Neural cell (in vitro differentiated cells): ENCODE data around the gene IFNK. TPM values are rescaled to one million over a fixed set of nuclear protein-coding genes. Genes with fewer than 3 reads are reported as not detected.

Experiments
- H2AFZ ChIP-seq: fragments of 200-600, 300-800 bp; sonication (generic), shearing (Covaris generic); 2 replicates; pipeline ENCODE4 v1.6.0; 2014; ENCODE audit warnings: low read depth, mild to moderate bottlenecking, antibody characterized with exemption, low read length, moderate library complexity
- H3F3A ChIP-seq: fragments of 200-600 bp; shearing (Covaris generic); 2 replicates; pipeline ENCODE4 v1.6.1; 2016; ENCODE audit warnings: mild to moderate bottlenecking, moderate library complexity, mixed read lengths, antibody characterized with exemption, low read length; ENCODE audit not compliant: insufficient read depth, poor library complexity, severe bottlenecking
- H3K27ac ChIP-seq: fragments of 200-600, 300-800 bp; sonication (generic), shearing (Covaris generic); 2 replicates; pipeline ENCODE4 v1.5.1; 2014; ENCODE audit warnings: mild to moderate bottlenecking, low read length, moderate library complexity
- H3K27me3 ChIP-seq: fragments of 300-800, 200-600 bp; sonication (generic), shearing (Covaris generic); 2 replicates; pipeline ENCODE4 v1.6.0; 2014; ENCODE audit warnings: mild to moderate bottlenecking, low read depth, low read length, moderate library complexity; ENCODE audit not compliant: insufficient read depth
- H3K36me3 ChIP-seq: fragments of 300-800, 200-600 bp; sonication (generic), shearing (Covaris generic); 2 replicates; pipeline ENCODE4 v1.5.1; 2014; ENCODE audit warnings: mild to moderate bottlenecking, antibody characterized with exemption, low read length, moderate library complexity; ENCODE audit not compliant: insufficient read depth
- H3K4me2 ChIP-seq: fragments of 300-800, 200-600 bp; sonication (generic), shearing (Covaris generic); 2 replicates; pipeline ENCODE4 v1.6.0; 2014; ENCODE audit warnings: mild to moderate bottlenecking, low read length
- H3K4me3 ChIP-seq: fragments of 300-800, 200-600 bp; sonication (generic), shearing (Covaris generic); 2 replicates; pipeline ENCODE4 v1.5.1; 2014; ENCODE audit warnings: mild to moderate bottlenecking, low read length, moderate library complexity
- H3K79me2 ChIP-seq: fragments of 200-600 bp; shearing (Covaris generic); replicated peaks from 2 replicates; pipeline ENCODE4 v1.6.0; 2014; ENCODE audit warnings: mild to moderate bottlenecking, low read length, moderate library complexity; ENCODE audit not compliant: insufficient read depth
- H3K9ac ChIP-seq: fragments of 300-800, 200-600 bp; sonication (generic), shearing (Covaris generic); 2 replicates; pipeline ENCODE4 v1.6.1; 2016; ENCODE audit warnings: mild to moderate bottlenecking, low read length, mixed read lengths
- H3K9me2 ChIP-seq: fragments of 200-600 bp; shearing (Covaris generic); 2 replicates; pipeline ENCODE4 v1.6.1; 2016; ENCODE audit warnings: mild to moderate bottlenecking, low read length, mixed read lengths; ENCODE audit not compliant: insufficient read depth
- H3K9me3 ChIP-seq: fragments of 200-600, 300-800 bp; sonication (generic), shearing (Covaris generic); 2 replicates; pipeline ENCODE4 v1.6.1; 2016; ENCODE audit warnings: mild to moderate bottlenecking, mixed run types, low read length, moderate library complexity, mixed read lengths
- H4K20me1 ChIP-seq: fragments of 200-600 bp; shearing (Covaris generic); 2 replicates; pipeline ENCODE4 v1.6.1; 2016; ENCODE audit warnings: mild to moderate bottlenecking, mixed run types; ENCODE audit not compliant: insufficient read depth
- CTCF ChIP-seq: fragments of 450-650 bp; IDR thresholded peaks from 2 replicates; pipeline ENCODE4 v1.5.1; 2014; ENCODE audit warnings: antibody characterized with exemption, mild to moderate bottlenecking, moderate library complexity; ENCODE audit not compliant: poor library complexity, severe bottlenecking
- EP300 ChIP-seq: fragments of 450-650 bp; conservative IDR thresholded peaks from 2 replicates; pipeline ENCODE4 v1.6.1; 2014; ENCODE audit warnings: antibody characterized with exemption, mild to moderate bottlenecking, moderate library complexity; ENCODE audit not compliant: poor library complexity, severe bottlenecking
- EZH2 ChIP-seq: fragments of 200-600, 300-800 bp; shearing (Covaris generic), sonication (generic); IDR thresholded peaks from 2 replicates; pipeline ENCODE4 v1.6.1; 2014; ENCODE audit warnings: antibody characterized with exemption, low read length, borderline replicate concordance, mild to moderate bottlenecking; ENCODE audit not compliant: insufficient read depth, poor library complexity, severe bottlenecking
- MXI1 ChIP-seq: fragments of 450-650 bp; conservative IDR thresholded peaks from 2 replicates; pipeline ENCODE4 v1.6.1; 2014; ENCODE audit warnings: antibody characterized with exemption, mild to moderate bottlenecking; ENCODE audit not compliant: poor library complexity, severe bottlenecking
- POLR2AphosphoS5 ChIP-seq: IDR thresholded peaks from 2 replicates; pipeline ENCODE4 v1.6.1; 2012
- RAD21 ChIP-seq: fragments of 450-650 bp; conservative IDR thresholded peaks from 2 replicates; pipeline ENCODE4 v1.6.1; 2014; ENCODE audit warnings: antibody characterized with exemption, mild to moderate bottlenecking, moderate library complexity
- REST ChIP-seq: IDR thresholded peaks from 2 replicates; pipeline ENCODE4 v1.6.1; 2012; ENCODE audit warnings: borderline replicate concordance
- SMC3 ChIP-seq: fragments of 450-650 bp; conservative IDR thresholded peaks from 2 replicates; pipeline ENCODE4 v1.6.1; 2014; ENCODE audit warnings: antibody characterized with exemption, mild to moderate bottlenecking, moderate library complexity; ENCODE audit not compliant: poor library complexity
- TAF1 ChIP-seq: IDR thresholded peaks from 2 replicates; pipeline ENCODE4 v1.6.1; 2012; ENCODE audit warnings: low read depth
- polyA plus RNA-seq: library from polyadenylated mRNA; depleted of rRNA; stranded (reverse); fragments of >200 nt; gene quantifications from 2 replicates; pipeline ENCODE4 v1.2.3, GENCODE V29; 2014

The IFNK gene
- polyA plus RNA-seq, 1 donor from 2014 or later = not detected

- Histone ChIP-seq H3K4me3 (no peak overlapping the region), H2AFZ (no peak overlapping the region), H4K20me1 (no peaks in the 10 kb centered on the region), H3K27me3 (no peaks in the 10 kb centered on the region), H3K9me3 (no peaks in the 10 kb centered on the region), H3K79me2 (peaks cover 12% of the 10 kb centered on the region), H3K4me2 (no peak overlapping the region), H3K9me2 (no peaks in the 10 kb centered on the region), H3F3A (no peaks in the 10 kb centered on the region), H3K9ac (no peak overlapping the region), H3K27ac (no peak overlapping the region), H3K36me3 (no peaks in the 10 kb centered on the region)
- no peak for TF ChIP-seq RAD21
- TF ChIP-seq MXI1 = no peak
- no peak for TF ChIP-seq REST
- TF ChIP-seq EZH2 = no peak
- no peak for TF ChIP-seq POLR2AphosphoS5
- TF ChIP-seq EP300 = no peak
- TF ChIP-seq SMC3 = no peak
- no peak for TF ChIP-seq TAF1
- no peak for TF ChIP-seq CTCF
Observed at GRCh38 chr9:27483576-27483975, 40.5 kb upstream of the IFNK start.

GRCh38 chr9:27485158-27485557 is 38.9 kb upstream of the IFNK start:
- no peak for TF ChIP-seq RAD21
- no peak for TF ChIP-seq EP300
- TF ChIP-seq SMC3 = no peak
- TF ChIP-seq TAF1 = no peak
- TF ChIP-seq EZH2 = no peak
- TF ChIP-seq REST = no peak
- no peak for TF ChIP-seq POLR2AphosphoS5
- TF ChIP-seq CTCF = no peak
- TF ChIP-seq MXI1 = no peak
- no peaks in the 10 kb centered on the region for H3F3A ChIP-seq
- peaks cover 7% of the 10 kb centered on the region for H3K79me2 ChIP-seq
- H3K4me2 ChIP-seq = no peak overlapping the region
- H3K9me2 ChIP-seq = no peaks in the 10 kb centered on the region
- no peaks in the 10 kb centered on the region for H3K27me3 ChIP-seq
- no peak overlapping the region for H2AFZ ChIP-seq
- H4K20me1 ChIP-seq = no peaks in the 10 kb centered on the region
- H3K36me3 ChIP-seq = no peaks in the 10 kb centered on the region
- H3K4me3 ChIP-seq = no peak overlapping the region
- H3K27ac ChIP-seq = no peak overlapping the region
- no peaks in the 10 kb centered on the region for H3K9me3 ChIP-seq
- H3K9ac ChIP-seq = no peak overlapping the region
